Panc1 (cell line): ENCODE results near the gene LMBR1L.

Experiments
- CTCF ChIP-seq: fragments of 450-650 bp; IDR thresholded peaks from 2 replicates; pipeline ENCODE4 v1.5.1; 2017; ENCODE audit warnings: mild to moderate bottlenecking
- POLR2AphosphoS5 ChIP-seq: IDR thresholded peaks from 2 replicates; pipeline ENCODE4 v1.6.1; 2012; ENCODE audit warnings: mild to moderate bottlenecking, low read depth, low read length, moderate library complexity
- SIN3A ChIP-seq: IDR thresholded peaks from 2 replicates; pipeline ENCODE4 v1.6.1; 2012; ENCODE audit warnings: low read depth, mild to moderate bottlenecking, low read length, moderate library complexity, borderline replicate concordance; ENCODE audit not compliant: insufficient read depth

- TF ChIP-seq CTCF (no peak), POLR2AphosphoS5 (no peak), SIN3A (no peak)
These were observed 18.9 kb downstream of the LMBR1L start for GRCh38 chr12:49091836-49092085.
